ENCODE data around the gene LMBR1.

Gene LMBR1

GRCh38 chr7:156791241-156791640, 101.7 kb downstream of the LMBR1 start:
- no peak for DNase-seq

GRCh38 chr7:156790264-156790663, 102.7 kb downstream of the LMBR1 start:
- DNase-seq = no peak

- DNase-seq = no peak
Observed at GRCh38 chr7:156785998-156786543, 106.9 kb downstream of the LMBR1 start.

- DNase-seq = no peak
Observed at GRCh38 chr7:156783864-156784263, 109.1 kb downstream of the LMBR1 start.

GRCh38 chr7:156781972-156782371, 111.0 kb downstream of the LMBR1 start:
- no peak for DNase-seq

GRCh38 chr7:156780724-156781455, 112.1 kb downstream of the LMBR1 start:
- DNase-seq = no peak

GRCh38 chr7:156778668-156779067, 114.3 kb downstream of the LMBR1 start:
- DNase-seq = no peak

GRCh38 chr7:156778201-156778600, 114.8 kb downstream of the LMBR1 start:
- no peak for DNase-seq

- DNase-seq = no peak
Observed at GRCh38 chr7:156777364-156778069, 115.5 kb downstream of the LMBR1 start.

- no peak for DNase-seq
Observed at GRCh38 chr7:156776527-156776926, 116.5 kb downstream of the LMBR1 start.

- no peak for DNase-seq
Observed at GRCh38 chr7:156773966-156774365, 119.0 kb downstream of the LMBR1 start.

- DNase-seq = no peak
Observed at GRCh38 chr7:156772725-156773124, 120.3 kb downstream of the LMBR1 start.

- no peak for DNase-seq
Observed at GRCh38 chr7:156768698-156769472, 124.1 kb downstream of the LMBR1 start.

- no peak for DNase-seq
Observed at GRCh38 chr7:156766666-156767065, 126.3 kb downstream of the LMBR1 start.

GRCh38 chr7:156765901-156766656, 126.9 kb downstream of the LMBR1 start:
- no peak for DNase-seq

GRCh38 chr7:156764766-156765165, 128.2 kb downstream of the LMBR1 start:
- no peak for DNase-seq

- DNase-seq = peak; percentile 49 to 81
Observed at GRCh38 chr7:156764016-156764669, 128.8 kb downstream of the LMBR1 start.

GRCh38 chr7:156759579-156760202, 133.3 kb downstream of the LMBR1 start:
- DNase-seq = no peak

- no peak for DNase-seq
Observed at GRCh38 chr7:156759143-156759542, 133.8 kb downstream of the LMBR1 start.

- no peak for DNase-seq
Observed at GRCh38 chr7:156754201-156754600, 138.8 kb downstream of the LMBR1 start.

- DNase-seq = no peak
Observed at GRCh38 chr7:156753630-156754029, 139.4 kb downstream of the LMBR1 start.

GRCh38 chr7:156753229-156753560, 139.8 kb downstream of the LMBR1 start:
- no peak for DNase-seq
